ENCODE data around the gene GCLC.

The GCLC gene

DNA sequence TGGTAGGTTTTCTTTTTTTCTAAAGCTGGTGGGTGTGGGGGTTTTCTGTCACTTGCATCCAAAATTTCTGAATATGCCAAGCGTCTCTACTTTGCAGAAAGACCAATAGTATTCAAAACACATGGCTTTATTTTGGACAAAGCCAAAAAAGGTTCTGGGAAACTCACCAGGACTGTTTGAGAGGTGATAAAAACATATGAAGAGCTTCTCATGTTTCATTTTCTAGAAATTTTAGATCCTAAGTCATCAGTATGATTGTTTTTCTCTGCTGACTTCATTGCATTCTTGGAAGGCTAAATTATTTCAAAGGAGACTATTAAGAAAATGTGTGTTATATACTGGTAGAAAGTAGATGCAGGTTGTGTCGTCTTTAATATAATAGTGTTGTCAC lies 51.3 kb downstream of the GCLC start:
- no peaks in the 10 kb centered on the region for H4K20me1 ChIP-seq (ENCODE audit: insufficient read depth, low read length)
- H3K36me3 ChIP-seq (replicated peaks; ENCODE audit: low read depth, low read length): peaks cover 3% of the 10 kb centered on the region
- H3K27ac ChIP-seq (ENCODE audit: low read length): no peak overlapping the region
- H3K9ac ChIP-seq (ENCODE audit: low read length): peak overlapping the region; percentile 16; the same call in 1 of the 2 replicates
- H3K4me3 ChIP-seq (ENCODE audit: low read length): peak overlapping the region; percentile 71
- H3K4me2 ChIP-seq (ENCODE audit: low read length): peak overlapping the region; percentile 86
- H2AFZ ChIP-seq (ENCODE audit: low read depth, low read length): peak overlapping the region; percentile 81; the same call in 1 of the 2 replicates
- no peak for TF ChIP-seq EZH2phosphoT487 (IDR thresholded peaks at IDR 0.05; ENCODE audit: low read depth)
- TF ChIP-seq, protein P1, sequence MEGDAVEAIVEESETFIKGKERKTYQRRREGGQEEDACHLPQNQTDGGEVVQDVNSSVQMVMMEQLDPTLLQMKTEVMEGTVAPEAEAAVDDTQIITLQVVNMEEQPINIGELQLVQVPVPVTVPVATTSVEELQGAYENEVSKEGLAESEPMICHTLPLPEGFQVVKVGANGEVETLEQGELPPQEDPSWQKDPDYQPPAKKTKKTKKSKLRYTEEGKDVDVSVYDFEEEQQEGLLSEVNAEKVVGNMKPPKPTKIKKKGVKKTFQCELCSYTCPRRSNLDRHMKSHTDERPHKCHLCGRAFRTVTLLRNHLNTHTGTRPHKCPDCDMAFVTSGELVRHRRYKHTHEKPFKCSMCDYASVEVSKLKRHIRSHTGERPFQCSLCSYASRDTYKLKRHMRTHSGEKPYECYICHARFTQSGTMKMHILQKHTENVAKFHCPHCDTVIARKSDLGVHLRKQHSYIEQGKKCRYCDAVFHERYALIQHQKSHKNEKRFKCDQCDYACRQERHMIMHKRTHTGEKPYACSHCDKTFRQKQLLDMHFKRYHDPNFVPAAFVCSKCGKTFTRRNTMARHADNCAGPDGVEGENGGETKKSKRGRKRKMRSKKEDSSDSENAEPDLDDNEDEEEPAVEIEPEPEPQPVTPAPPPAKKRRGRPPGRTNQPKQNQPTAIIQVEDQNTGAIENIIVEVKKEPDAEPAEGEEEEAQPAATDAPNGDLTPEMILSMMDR (IDR thresholded peaks at IDR 0.05; ENCODE audit: low read depth, low read length): no peak
- no peaks in the 10 kb centered on the region for H3K9me3 ChIP-seq (ENCODE audit: insufficient read depth, low read length)
- no peaks in the 10 kb centered on the region for H3K79me2 ChIP-seq (ENCODE audit: low read length)
- H3K27me3 ChIP-seq (ENCODE audit: low read depth, low read length): 0 out of 2 replicates have a peak, but pooled peaks cover 5% of the 10 kb centered on the region
- peaks cover 14% of the 10 kb centered on the region for H3K4me1 ChIP-seq (ENCODE audit: low read length)

DNA sequence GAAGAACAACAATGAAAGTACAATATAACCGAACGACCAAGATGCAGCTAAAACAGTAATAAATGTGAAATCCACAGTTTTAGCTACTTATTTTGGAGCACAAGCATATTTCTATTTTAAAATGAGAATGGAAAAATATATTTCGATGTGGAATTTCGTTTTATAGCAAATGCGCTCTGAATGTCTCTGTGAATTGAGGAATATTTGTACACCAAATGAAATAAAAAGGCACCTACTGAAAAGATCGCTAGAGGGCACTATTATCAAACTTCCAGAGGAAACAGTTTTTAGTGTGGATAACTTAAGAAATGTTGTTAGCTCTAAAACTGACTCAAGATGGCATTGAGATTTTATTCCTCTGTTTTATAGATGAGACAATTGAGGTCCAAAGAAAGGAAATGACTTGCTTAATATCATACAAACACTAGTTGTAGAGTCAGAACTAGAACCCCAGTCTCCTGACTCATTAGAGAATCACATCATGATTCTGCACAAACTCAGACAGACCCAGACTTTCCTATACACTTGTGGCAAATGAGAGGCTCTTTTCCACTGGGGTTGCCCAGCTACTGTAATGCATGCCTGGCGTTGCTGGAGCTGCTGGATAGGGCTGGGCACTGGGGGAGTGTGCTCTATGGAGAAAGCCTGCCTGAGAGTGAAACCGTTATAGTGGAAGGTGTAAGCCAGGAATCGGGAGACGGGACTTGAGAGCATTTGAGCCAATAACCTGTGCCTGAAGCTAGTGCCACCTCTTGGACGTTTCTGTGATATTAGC lies 51.9 kb downstream of the GCLC start:
- H3K79me2 ChIP-seq (ENCODE audit: low read length): no peaks in the 10 kb centered on the region
- H4K20me1 ChIP-seq (ENCODE audit: insufficient read depth, low read length): no peaks in the 10 kb centered on the region
- H3K9me3 ChIP-seq (ENCODE audit: insufficient read depth, low read length): no peaks in the 10 kb centered on the region
- peak overlapping the region; percentile 81 for H2AFZ ChIP-seq (ENCODE audit: low read depth, low read length)
- peak overlapping the region; percentile 16; the same call in 1 of the 2 replicates for H3K9ac ChIP-seq (ENCODE audit: low read length)
- H3K4me2 ChIP-seq (ENCODE audit: low read length): peak overlapping the region; percentile 86
- H3K27ac ChIP-seq (ENCODE audit: low read length): no peak overlapping the region
- H3K4me1 ChIP-seq (ENCODE audit: low read length): peaks cover 14% of the 10 kb centered on the region
- H3K36me3 ChIP-seq (replicated peaks; ENCODE audit: low read depth, low read length): no peaks in the 10 kb centered on the region
- peak overlapping the region; percentile 71 for H3K4me3 ChIP-seq (ENCODE audit: low read length)
- TF ChIP-seq, protein P1 (IDR thresholded peaks at IDR 0.05; ENCODE audit: low read depth, low read length): peak; percentile 90
- TF ChIP-seq EZH2phosphoT487 (IDR thresholded peaks at IDR 0.05; ENCODE audit: low read depth): no peak
- 0 out of 2 replicates have a peak, but pooled peaks cover 5% of the 10 kb centered on the region for H3K27me3 ChIP-seq (ENCODE audit: low read depth, low read length)

DNA sequence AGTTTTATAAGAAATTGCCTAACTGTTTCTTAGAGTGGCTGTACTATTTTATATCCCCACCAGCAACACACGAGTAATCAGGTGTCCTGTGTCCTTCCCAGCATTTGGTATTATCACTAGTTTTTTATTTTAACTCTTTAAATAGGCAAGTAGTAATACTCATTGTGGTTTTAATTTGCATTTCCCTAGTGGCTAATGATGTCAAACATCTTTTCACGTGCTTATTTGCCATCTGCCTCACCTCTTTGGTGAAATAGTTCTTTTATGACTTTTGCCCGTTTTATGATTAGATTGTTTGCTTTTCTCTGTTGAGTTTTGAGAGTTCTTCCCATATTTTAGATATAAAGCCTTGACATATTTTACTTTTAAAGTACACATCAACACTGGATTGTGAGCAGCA lies 57.8 kb downstream of the GCLC start:
- H4K20me1 ChIP-seq (ENCODE audit: insufficient read depth, low read length): no peaks in the 10 kb centered on the region
- no peak overlapping the region for H3K9ac ChIP-seq (ENCODE audit: low read length)
- no peak for TF ChIP-seq EZH2phosphoT487 (IDR thresholded peaks at IDR 0.05; ENCODE audit: low read depth)
- TF ChIP-seq, protein P1 (IDR thresholded peaks at IDR 0.05; ENCODE audit: low read depth, low read length): no peak
- H3K4me1 ChIP-seq (ENCODE audit: low read length): peaks cover 37% of the 10 kb centered on the region
- H2AFZ ChIP-seq (ENCODE audit: low read depth, low read length): 0 out of 2 replicates have a peak overlapping the region, but pooled peaks have one; percentile 32
- no peak overlapping the region for H3K27ac ChIP-seq (ENCODE audit: low read length)
- H3K27me3 ChIP-seq (ENCODE audit: low read depth, low read length): peaks cover 22% of the 10 kb centered on the region
- peak overlapping the region; percentile 75 for H3K4me2 ChIP-seq (ENCODE audit: low read length)
- H3K4me3 ChIP-seq (ENCODE audit: low read length): peak overlapping the region; percentile 34
- no peaks in the 10 kb centered on the region for H3K36me3 ChIP-seq (replicated peaks; ENCODE audit: low read depth, low read length)
- no peaks in the 10 kb centered on the region for H3K9me3 ChIP-seq (ENCODE audit: insufficient read depth, low read length)
- H3K79me2 ChIP-seq (ENCODE audit: low read length): no peaks in the 10 kb centered on the region

DNA sequence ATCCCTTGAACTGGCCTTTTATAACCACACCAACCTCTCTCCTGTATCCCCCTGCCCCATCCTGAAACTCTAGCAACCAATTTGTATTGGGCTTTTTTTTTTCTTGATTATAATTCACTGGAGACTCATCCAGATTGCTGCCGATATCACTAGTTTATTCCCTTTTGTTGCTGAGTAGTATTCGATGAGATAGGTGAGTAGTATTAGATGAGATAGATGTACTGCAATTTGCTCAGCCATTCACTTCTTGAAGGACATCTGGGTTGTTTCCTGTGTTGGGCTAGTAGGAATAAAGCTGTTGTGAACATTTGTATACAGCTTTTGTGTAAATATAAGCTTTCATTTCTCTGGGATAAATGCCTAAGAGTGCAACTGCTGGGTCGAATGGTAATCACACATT lies 58.2 kb downstream of the GCLC start:
- no peak overlapping the region for H3K27ac ChIP-seq (ENCODE audit: low read length)
- peaks cover 41% of the 10 kb centered on the region for H3K4me1 ChIP-seq (ENCODE audit: low read length)
- H2AFZ ChIP-seq (ENCODE audit: low read depth, low read length): no peak overlapping the region
- no peaks in the 10 kb centered on the region for H3K36me3 ChIP-seq (replicated peaks; ENCODE audit: low read depth, low read length)
- peaks cover 21% of the 10 kb centered on the region for H3K27me3 ChIP-seq (ENCODE audit: low read depth, low read length)
- no peaks in the 10 kb centered on the region for H4K20me1 ChIP-seq (ENCODE audit: insufficient read depth, low read length)
- no peaks in the 10 kb centered on the region for H3K9me3 ChIP-seq (ENCODE audit: insufficient read depth, low read length)
- peak overlapping the region; percentile 34 for H3K4me3 ChIP-seq (ENCODE audit: low read length)
- TF ChIP-seq, protein P1 (IDR thresholded peaks at IDR 0.05; ENCODE audit: low read depth, low read length): no peak
- no peak for TF ChIP-seq EZH2phosphoT487 (IDR thresholded peaks at IDR 0.05; ENCODE audit: low read depth)
- peak overlapping the region; percentile 75 for H3K4me2 ChIP-seq (ENCODE audit: low read length)
- no peaks in the 10 kb centered on the region for H3K79me2 ChIP-seq (ENCODE audit: low read length)
- H3K9ac ChIP-seq (ENCODE audit: low read length): no peak overlapping the region
